NCI-H2196 treated with DMSO at 0.1 percent for 48 hours (cell line): Measurements from ENCODE around the gene TMEM255B.
"Not testable (repeated sequence)": the region's sequence is repeated elsewhere in the genome, so short reads cannot be mapped to it uniquely, and the experiment has no call there.

ENCODE experiments used
- DNase-seq: peaks from one replicate; lab custom pipeline; 2025; ENCODE audit not compliant: unreplicated experiment; lab: John Stamatoyannopoulos, UW

The TMEM255B gene

GRCh38 chr13:113734099-113734825 is 24.8 kb upstream of the TMEM255B start:
- DNase-seq: no peak

- no peak for DNase-seq
These were observed 24.2 kb upstream of the TMEM255B start for GRCh38 chr13:113734826-113735125.

GRCh38 chr13:113735194-113735593 is 23.8 kb upstream of the TMEM255B start:
- no peak for DNase-seq

- DNase-seq: no peak
These were observed 23.3 kb upstream of the TMEM255B start for GRCh38 chr13:113735750-113736149.

- no peak for DNase-seq
These were observed 22.7 kb upstream of the TMEM255B start for GRCh38 chr13:113736258-113736731.

GRCh38 chr13:113737803-113738202 is 21.2 kb upstream of the TMEM255B start:
- no peak for DNase-seq

GRCh38 chr13:113739527-113740285 is 19.3 kb upstream of the TMEM255B start:
- no peak for DNase-seq

GRCh38 chr13:113740286-113740556 is 18.8 kb upstream of the TMEM255B start:
- DNase-seq: no peak

- DNase-seq: no peak
These were observed 18.4 kb upstream of the TMEM255B start for GRCh38 chr13:113740661-113741060.

- DNase-seq: no peak
These were observed 17.8 kb upstream of the TMEM255B start for GRCh38 chr13:113741191-113741668.

GRCh38 chr13:113742000-113742441 is 17.0 kb upstream of the TMEM255B start:
- DNase-seq: no peak

- no peak for DNase-seq
These were observed 16.4 kb upstream of the TMEM255B start for GRCh38 chr13:113742445-113743120.

- no peak for DNase-seq
These were observed 15.4 kb upstream of the TMEM255B start for GRCh38 chr13:113743366-113744195.

GRCh38 chr13:113744197-113745000 is 14.6 kb upstream of the TMEM255B start:
- peak; percentile 8 for DNase-seq

GRCh38 chr13:113745059-113745458 is 14.0 kb upstream of the TMEM255B start:
- no peak for DNase-seq

- DNase-seq: not testable (repeated sequence)
These were observed 13.4 kb upstream of the TMEM255B start for GRCh38 chr13:113745500-113746142.

GRCh38 chr13:113746143-113746525 is 12.9 kb upstream of the TMEM255B start:
- no peak for DNase-seq

GRCh38 chr13:113746671-113747070 is 12.4 kb upstream of the TMEM255B start:
- DNase-seq: no peak

- DNase-seq: no peak
These were observed 11.7 kb upstream of the TMEM255B start for GRCh38 chr13:113747291-113747833.
